CD4-positive, alpha-beta T cell treated with Interleukin-10 for 1 hour (primary cell): ENCODE results near the gene ERBIN.
"Not testable (repeated sequence)": the region's sequence is repeated elsewhere in the genome, so short reads cannot be mapped to it uniquely, and the experiment has no call there.

Source experiments
- DNase-seq: peaks from one replicate; pipeline ENCODE4 v3.0.0-alpha.2; 2020

The ERBIN gene

GRCh38 chr5:65926276-65926783 lies at the start of gene ERBIN:
Gene ERBIN (plus strand): TSS chr5:65926575. CDS start chr5:65992719, 66,144 bp downstream.
- DNase-seq: peak; percentile 75

GRCh38 chr5:65876970-65877369 lies 49.4 kb upstream of the ERBIN start:
- DNase-seq: no peak

- not testable (repeated sequence) for DNase-seq
Measured at GRCh38 chr5:65879668-65880256, 46.6 kb upstream of the ERBIN start.

- DNase-seq: no peak
Measured at GRCh38 chr5:65880496-65881072, 45.8 kb upstream of the ERBIN start.

GRCh38 chr5:65882278-65882677 lies 44.1 kb upstream of the ERBIN start:
- no peak for DNase-seq

GRCh38 chr5:65883461-65883860 lies 42.9 kb upstream of the ERBIN start:
- no peak for DNase-seq

- no peak for DNase-seq
Measured at GRCh38 chr5:65886387-65886786, 40.0 kb upstream of the ERBIN start.

GRCh38 chr5:65892024-65892423 lies 34.4 kb upstream of the ERBIN start:
- DNase-seq: not testable (repeated sequence)

- DNase-seq: no peak
Measured at GRCh38 chr5:65892801-65893200, 33.6 kb upstream of the ERBIN start.

- no peak for DNase-seq
Measured at GRCh38 chr5:65893749-65894430, 32.5 kb upstream of the ERBIN start.

- no peak for DNase-seq
Measured at GRCh38 chr5:65895891-65896290, 30.5 kb upstream of the ERBIN start.

GRCh38 chr5:65900746-65901145 lies 25.6 kb upstream of the ERBIN start:
- DNase-seq: no peak

- no peak for DNase-seq
Measured at GRCh38 chr5:65902104-65902503, 24.3 kb upstream of the ERBIN start.

GRCh38 chr5:65903581-65903980 lies 22.8 kb upstream of the ERBIN start:
- DNase-seq: no peak

- DNase-seq: no peak
Measured at GRCh38 chr5:65906256-65906655, 20.1 kb upstream of the ERBIN start.

- DNase-seq: no peak
Measured at GRCh38 chr5:65907135-65907534, 19.2 kb upstream of the ERBIN start.

GRCh38 chr5:65910711-65911110 lies 15.7 kb upstream of the ERBIN start:
- no peak for DNase-seq

- DNase-seq: no peak
Measured at GRCh38 chr5:65912311-65912710, 14.1 kb upstream of the ERBIN start.

- DNase-seq: no peak
Measured at GRCh38 chr5:65913519-65913918, 12.9 kb upstream of the ERBIN start.

- no peak for DNase-seq
Measured at GRCh38 chr5:65914641-65915196, 11.7 kb upstream of the ERBIN start.

GRCh38 chr5:65915661-65916060 lies 10.7 kb upstream of the ERBIN start:
- DNase-seq: not testable (repeated sequence)

- DNase-seq: no peak
Measured at GRCh38 chr5:65916066-65916465, 10.3 kb upstream of the ERBIN start.

- DNase-seq: no peak
Measured at GRCh38 chr5:65916636-65917035, 9.7 kb upstream of the ERBIN start.

- no peak for DNase-seq
Measured at GRCh38 chr5:65919773-65920172, 6.6 kb upstream of the ERBIN start.
